GM10266 (cell line): Measurements from ENCODE around the gene IQCM.

Experiments used
- DNase-seq: peaks from one replicate; pipeline ENCODE4 v3.0.0; 2012; ENCODE audit errors: extremely low spot score
- TF ChIP-seq, protein P1 (sequence below): IDR thresholded peaks from 2 replicates; pipeline ENCODE4 v1.5.1; 2012; ENCODE audit warnings: mild to moderate bottlenecking, low read depth; ENCODE audit not compliant: control insufficient read depth, insufficient read depth; ENCODE audit errors: missing control alignments

IQCM gene

DNA sequence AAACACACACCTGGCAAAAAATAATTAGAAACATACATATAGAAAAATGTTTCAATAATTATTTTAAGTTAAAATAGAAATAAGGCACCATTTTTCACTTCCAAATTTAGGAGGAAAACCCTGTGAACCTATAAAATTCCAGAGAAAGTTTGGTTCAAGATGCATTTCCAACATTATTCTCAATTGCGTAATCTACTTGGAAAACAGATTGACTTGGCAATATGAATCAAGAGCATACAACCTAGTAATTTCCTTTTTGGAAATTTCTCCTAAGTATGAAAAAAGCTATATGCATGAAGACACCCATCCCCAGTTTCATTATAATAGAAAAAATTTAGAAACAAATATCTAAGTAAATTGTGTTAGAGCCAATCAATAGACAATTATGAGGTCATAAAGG is 242.9 kb downstream of the IQCM start:
- TF ChIP-seq, protein P1, sequence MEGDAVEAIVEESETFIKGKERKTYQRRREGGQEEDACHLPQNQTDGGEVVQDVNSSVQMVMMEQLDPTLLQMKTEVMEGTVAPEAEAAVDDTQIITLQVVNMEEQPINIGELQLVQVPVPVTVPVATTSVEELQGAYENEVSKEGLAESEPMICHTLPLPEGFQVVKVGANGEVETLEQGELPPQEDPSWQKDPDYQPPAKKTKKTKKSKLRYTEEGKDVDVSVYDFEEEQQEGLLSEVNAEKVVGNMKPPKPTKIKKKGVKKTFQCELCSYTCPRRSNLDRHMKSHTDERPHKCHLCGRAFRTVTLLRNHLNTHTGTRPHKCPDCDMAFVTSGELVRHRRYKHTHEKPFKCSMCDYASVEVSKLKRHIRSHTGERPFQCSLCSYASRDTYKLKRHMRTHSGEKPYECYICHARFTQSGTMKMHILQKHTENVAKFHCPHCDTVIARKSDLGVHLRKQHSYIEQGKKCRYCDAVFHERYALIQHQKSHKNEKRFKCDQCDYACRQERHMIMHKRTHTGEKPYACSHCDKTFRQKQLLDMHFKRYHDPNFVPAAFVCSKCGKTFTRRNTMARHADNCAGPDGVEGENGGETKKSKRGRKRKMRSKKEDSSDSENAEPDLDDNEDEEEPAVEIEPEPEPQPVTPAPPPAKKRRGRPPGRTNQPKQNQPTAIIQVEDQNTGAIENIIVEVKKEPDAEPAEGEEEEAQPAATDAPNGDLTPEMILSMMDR = no peak
- no peak for DNase-seq

DNA sequence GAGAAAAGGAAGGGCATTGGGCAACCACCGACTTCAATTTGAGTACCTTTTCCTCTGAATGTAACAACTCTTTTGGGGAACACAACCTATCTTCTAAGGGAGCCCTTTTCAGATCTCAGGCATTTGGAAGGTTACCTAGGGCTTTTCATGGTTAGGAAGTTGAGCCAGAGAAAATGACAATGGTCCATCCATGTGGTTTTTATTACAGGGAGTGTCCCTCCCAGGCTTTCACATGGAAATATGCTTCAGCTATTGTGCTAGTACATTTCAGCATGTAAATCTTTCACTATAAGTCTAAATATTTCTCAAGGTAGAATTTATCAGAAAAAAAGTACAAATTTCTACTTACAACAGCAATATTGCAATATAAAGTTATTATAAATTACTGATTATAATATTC is 259.8 kb downstream of the IQCM start:
- no peak for DNase-seq
- TF ChIP-seq, protein P1 = no peak

DNA sequence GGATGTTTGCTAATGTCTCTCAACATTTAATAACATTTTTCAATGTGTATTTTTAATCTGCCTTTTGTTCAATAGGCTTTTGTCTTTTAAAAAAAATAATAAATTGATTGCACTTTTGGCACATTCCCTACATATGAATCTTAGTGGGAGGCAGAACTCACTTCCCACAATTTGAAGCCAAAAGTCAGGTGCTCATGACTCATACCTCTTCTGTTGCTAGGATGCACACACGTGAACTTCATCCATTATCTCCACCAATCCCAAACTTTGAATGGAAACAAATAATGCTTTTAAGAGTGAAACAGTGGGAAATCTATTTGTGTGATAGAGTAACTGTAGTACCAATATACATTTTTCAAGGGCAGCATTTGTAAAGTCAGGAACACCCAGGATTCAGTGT is 260.5 kb downstream of the IQCM start:
- no peak for DNase-seq
- TF ChIP-seq, protein P1 = no peak

DNA sequence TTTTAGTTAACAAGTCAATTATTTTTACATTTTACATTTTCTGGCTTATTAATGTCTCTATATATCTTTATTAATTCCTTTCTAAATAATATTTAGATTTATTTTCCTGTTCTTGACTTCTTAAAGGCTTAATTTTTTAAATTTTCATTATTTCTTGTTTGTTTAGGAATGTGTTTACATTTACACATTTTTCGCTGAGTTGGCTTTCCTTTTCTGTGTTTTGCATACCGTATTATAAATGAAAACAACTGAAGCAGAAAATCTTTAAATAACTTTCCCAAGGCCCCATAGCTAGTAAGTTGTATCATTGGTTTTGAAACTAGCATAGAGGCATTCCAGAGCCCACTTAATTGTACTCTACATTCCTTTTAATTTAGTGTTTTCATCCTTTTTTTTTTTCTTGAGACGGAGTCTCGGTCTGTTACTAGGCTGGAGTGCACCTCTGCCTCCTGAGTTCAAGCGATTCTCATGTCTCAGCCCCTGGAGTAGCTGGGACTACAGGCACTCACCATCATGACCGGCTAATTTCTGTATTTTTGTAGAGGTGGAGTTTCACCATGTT is 261.6 kb downstream of the IQCM start:
- TF ChIP-seq, protein P1 = no peak
- no peak for DNase-seq

DNA sequence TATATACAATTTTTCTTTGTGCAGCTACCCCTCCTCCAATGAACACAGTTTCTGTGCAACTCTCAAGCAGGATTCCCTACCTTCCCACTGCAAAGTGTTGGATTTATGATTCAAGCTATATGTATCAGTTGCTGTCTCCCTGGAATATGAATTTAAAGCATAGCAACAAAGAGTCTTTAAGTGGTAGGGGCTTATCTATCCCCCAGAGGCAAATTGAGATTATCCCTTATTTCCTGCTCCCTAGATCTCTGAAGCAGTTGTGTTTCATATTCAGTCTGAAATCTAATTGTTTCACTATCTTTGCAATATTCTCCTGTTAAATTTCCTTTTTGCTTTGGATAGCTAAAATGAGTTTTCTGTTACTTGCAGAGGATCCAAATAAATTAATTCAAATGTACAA is 263.0 kb downstream of the IQCM start:
- TF ChIP-seq, protein P1 = no peak
- no peak for DNase-seq

DNA sequence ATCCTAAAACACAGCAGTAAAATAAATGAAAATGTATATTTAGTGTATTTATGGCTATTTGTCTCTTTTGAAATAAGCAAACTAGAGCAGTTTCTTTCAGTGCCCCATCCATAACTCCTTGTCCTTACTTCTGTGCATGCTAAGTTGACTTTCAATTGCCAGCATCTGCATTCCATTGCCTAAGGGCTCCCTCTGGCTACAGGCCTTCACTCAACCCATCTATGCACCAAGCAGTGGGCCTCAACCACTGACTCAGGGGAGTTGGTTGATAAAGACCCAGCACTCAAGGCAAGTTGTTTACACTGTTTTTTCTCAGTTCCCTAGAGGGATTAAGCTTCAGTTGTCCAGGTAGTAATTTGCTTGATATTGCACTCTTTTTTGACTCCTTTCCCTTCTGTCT is 265.7 kb downstream of the IQCM start:
- no peak for DNase-seq
- TF ChIP-seq, protein P1 = no peak

DNA sequence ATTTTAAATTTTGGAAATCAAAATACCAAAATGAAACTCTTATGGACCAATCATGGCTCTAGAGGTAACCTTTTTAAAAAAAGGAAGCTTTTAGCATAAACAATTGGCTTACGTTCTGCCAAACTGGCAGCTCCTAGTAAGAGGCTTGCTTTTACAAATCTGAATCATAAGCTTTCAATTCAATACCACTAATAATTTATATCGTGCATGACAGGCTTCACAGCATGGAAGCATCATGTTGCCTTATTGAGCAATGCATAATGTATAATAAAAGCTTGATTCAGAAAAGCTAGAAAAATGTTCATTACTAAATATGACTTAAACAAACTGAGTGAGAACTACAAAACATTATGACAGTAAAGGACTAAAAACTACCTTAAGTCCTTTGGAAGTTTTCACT is 280.9 kb downstream of the IQCM start:
- TF ChIP-seq, protein P1 = no peak
- DNase-seq = no peak
